Measurements from ENCODE around the gene RNASE8. TPM values are rescaled to one million over a fixed set of nuclear protein-coding genes. Genes with fewer than 3 reads are reported as not detected.

Gene RNASE8
- total RNA-seq, 1 donor from 2014 or later: not detected

GRCh38 chr14:21030531-21030930, 27.1 kb upstream of the RNASE8 start:
- Histone ChIP-seq H3K4me2 (no peak overlapping the region), H3K4me3 (no peak overlapping the region), H3K9ac (no peak overlapping the region), H3F3A (ENCODE audit: low read depth) (no peaks in the 10 kb centered on the region), H3K9me3 (ENCODE audit: low read depth) (no peaks in the 10 kb centered on the region), H3K4me1 (peaks cover 10% of the 10 kb centered on the region), H3K27ac (no peak overlapping the region), H3K36me3 (no peaks in the 10 kb centered on the region), H3K27me3 (peaks cover 33% of the 10 kb centered on the region), H3K79me2 (ENCODE audit: low read depth) (no peaks in the 10 kb centered on the region), H2AFZ (replicated peaks) (no peak overlapping the region), H4K20me1 (ENCODE audit: low read depth) (no peaks in the 10 kb centered on the region)
- H3K9me3 Mint-ChIP-seq: no peaks in the 10 kb centered on the region
- no peak overlapping the region for H3K27ac Mint-ChIP-seq
- no peaks in the 10 kb centered on the region for H3K36me3 Mint-ChIP-seq
- peaks cover 12% of the 10 kb centered on the region for H3K27me3 Mint-ChIP-seq (ENCODE audit: insufficient read depth, low read depth)
- TF ChIP-seq EZH2 (IDR thresholded peaks at IDR 0.05) (no peak), EZH2phosphoT487 (IDR thresholded peaks at IDR 0.05) (no peak)
- TF ChIP-seq, protein P1, sequence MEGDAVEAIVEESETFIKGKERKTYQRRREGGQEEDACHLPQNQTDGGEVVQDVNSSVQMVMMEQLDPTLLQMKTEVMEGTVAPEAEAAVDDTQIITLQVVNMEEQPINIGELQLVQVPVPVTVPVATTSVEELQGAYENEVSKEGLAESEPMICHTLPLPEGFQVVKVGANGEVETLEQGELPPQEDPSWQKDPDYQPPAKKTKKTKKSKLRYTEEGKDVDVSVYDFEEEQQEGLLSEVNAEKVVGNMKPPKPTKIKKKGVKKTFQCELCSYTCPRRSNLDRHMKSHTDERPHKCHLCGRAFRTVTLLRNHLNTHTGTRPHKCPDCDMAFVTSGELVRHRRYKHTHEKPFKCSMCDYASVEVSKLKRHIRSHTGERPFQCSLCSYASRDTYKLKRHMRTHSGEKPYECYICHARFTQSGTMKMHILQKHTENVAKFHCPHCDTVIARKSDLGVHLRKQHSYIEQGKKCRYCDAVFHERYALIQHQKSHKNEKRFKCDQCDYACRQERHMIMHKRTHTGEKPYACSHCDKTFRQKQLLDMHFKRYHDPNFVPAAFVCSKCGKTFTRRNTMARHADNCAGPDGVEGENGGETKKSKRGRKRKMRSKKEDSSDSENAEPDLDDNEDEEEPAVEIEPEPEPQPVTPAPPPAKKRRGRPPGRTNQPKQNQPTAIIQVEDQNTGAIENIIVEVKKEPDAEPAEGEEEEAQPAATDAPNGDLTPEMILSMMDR (IDR thresholded peaks at IDR 0.05): no peak
- no peak for DNase-seq (ENCODE audit: low spot score)
- no peak overlapping the region for H3K4me3 Mint-ChIP-seq
- peaks cover 8% of the 10 kb centered on the region for H3K4me1 Mint-ChIP-seq

GRCh38 chr14:21032326-21033132, 25.1 kb upstream of the RNASE8 start:
- Mint-ChIP-seq H3K4me1 (peaks cover 2% of the 10 kb centered on the region), H3K9me3 (no peaks in the 10 kb centered on the region), H3K4me3 (no peak overlapping the region), H3K36me3 (no peaks in the 10 kb centered on the region), H3K27me3 (ENCODE audit: insufficient read depth, low read depth) (peaks cover 6% of the 10 kb centered on the region), H3K27ac (no peak overlapping the region)
- no peak overlapping the region for H3K27ac ChIP-seq
- no peak overlapping the region for H2AFZ ChIP-seq (replicated peaks)
- TF ChIP-seq EZH2 (IDR thresholded peaks at IDR 0.05) (no peak), EZH2phosphoT487 (IDR thresholded peaks at IDR 0.05) (no peak)
- TF ChIP-seq, protein P1 (IDR thresholded peaks at IDR 0.05): no peak
- H3F3A ChIP-seq (ENCODE audit: low read depth): no peaks in the 10 kb centered on the region
- H3K4me1 ChIP-seq: no peaks in the 10 kb centered on the region
- H3K4me2 ChIP-seq: no peak overlapping the region
- peaks cover 13% of the 10 kb centered on the region for H3K27me3 ChIP-seq
- no peak overlapping the region for H3K9ac ChIP-seq
- no peak for DNase-seq (ENCODE audit: low spot score)
- H4K20me1 ChIP-seq (ENCODE audit: low read depth): no peaks in the 10 kb centered on the region
- no peak overlapping the region for H3K4me3 ChIP-seq
- no peaks in the 10 kb centered on the region for H3K9me3 ChIP-seq (ENCODE audit: low read depth)
- no peaks in the 10 kb centered on the region for H3K79me2 ChIP-seq (ENCODE audit: low read depth)
- no peaks in the 10 kb centered on the region for H3K36me3 ChIP-seq

GRCh38 chr14:21033133-21033698, 24.4 kb upstream of the RNASE8 start:
- Histone ChIP-seq H3K4me1 (no peaks in the 10 kb centered on the region), H3K4me2 (no peak overlapping the region), H3K36me3 (no peaks in the 10 kb centered on the region), H3K9ac (no peak overlapping the region), H3K9me3 (ENCODE audit: low read depth) (no peaks in the 10 kb centered on the region), H2AFZ (replicated peaks) (no peak overlapping the region), H3K4me3 (no peak overlapping the region), H3K27ac (no peak overlapping the region), H3K79me2 (ENCODE audit: low read depth) (no peaks in the 10 kb centered on the region), H4K20me1 (ENCODE audit: low read depth) (no peaks in the 10 kb centered on the region), H3F3A (ENCODE audit: low read depth) (no peaks in the 10 kb centered on the region), H3K27me3 (peaks cover 6% of the 10 kb centered on the region)
- no peak for DNase-seq (ENCODE audit: low spot score)
- TF ChIP-seq, protein P1 (IDR thresholded peaks at IDR 0.05): no peak
- no peak for TF ChIP-seq EZH2 (IDR thresholded peaks at IDR 0.05)
- no peak for TF ChIP-seq EZH2phosphoT487 (IDR thresholded peaks at IDR 0.05)
- peaks cover 2% of the 10 kb centered on the region for H3K4me1 Mint-ChIP-seq
- H3K4me3 Mint-ChIP-seq: no peak overlapping the region
- no peaks in the 10 kb centered on the region for H3K9me3 Mint-ChIP-seq
- H3K36me3 Mint-ChIP-seq: no peaks in the 10 kb centered on the region
- H3K27me3 Mint-ChIP-seq (ENCODE audit: insufficient read depth, low read depth): peaks cover 8% of the 10 kb centered on the region
- H3K27ac Mint-ChIP-seq: no peak overlapping the region

Data from neural progenitor cell (in vitro differentiated cells).